Activated naive CD8-positive, alpha-beta T cell (primary cell): Measurements from ENCODE around the gene NUPR1.
"Not testable (repeated sequence)": the region's sequence is repeated elsewhere in the genome, so short reads cannot be mapped to it uniquely, and the experiment has no call there.

Source experiments
- H3K27ac Mint-ChIP-seq: one replicate; pipeline ENCODE4 v1.8.0; 2021; ENCODE audit warnings: mixed read lengths
- H3K27me3 Mint-ChIP-seq: one replicate; pipeline ENCODE4 v1.8.0; 2021; ENCODE audit warnings: mixed read lengths
- H3K36me3 Mint-ChIP-seq: one replicate; pipeline ENCODE4 v1.8.0; 2021; ENCODE audit warnings: mixed read lengths
- H3K4me1 Mint-ChIP-seq: one replicate; pipeline ENCODE4 v1.8.0; 2021; ENCODE audit warnings: low read depth, mixed read lengths
- H3K4me3 Mint-ChIP-seq: one replicate; pipeline ENCODE4 v1.8.0; 2021; ENCODE audit warnings: mild to moderate bottlenecking, mixed read lengths
- H3K9me3 Mint-ChIP-seq: one replicate; pipeline ENCODE4 v1.8.0; 2021; ENCODE audit warnings: low read depth, mixed read lengths

NUPR1 gene, protein sequence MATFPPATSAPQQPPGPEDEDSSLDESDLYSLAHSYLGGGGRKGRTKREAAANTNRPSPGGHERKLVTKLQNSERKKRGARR

DNA sequence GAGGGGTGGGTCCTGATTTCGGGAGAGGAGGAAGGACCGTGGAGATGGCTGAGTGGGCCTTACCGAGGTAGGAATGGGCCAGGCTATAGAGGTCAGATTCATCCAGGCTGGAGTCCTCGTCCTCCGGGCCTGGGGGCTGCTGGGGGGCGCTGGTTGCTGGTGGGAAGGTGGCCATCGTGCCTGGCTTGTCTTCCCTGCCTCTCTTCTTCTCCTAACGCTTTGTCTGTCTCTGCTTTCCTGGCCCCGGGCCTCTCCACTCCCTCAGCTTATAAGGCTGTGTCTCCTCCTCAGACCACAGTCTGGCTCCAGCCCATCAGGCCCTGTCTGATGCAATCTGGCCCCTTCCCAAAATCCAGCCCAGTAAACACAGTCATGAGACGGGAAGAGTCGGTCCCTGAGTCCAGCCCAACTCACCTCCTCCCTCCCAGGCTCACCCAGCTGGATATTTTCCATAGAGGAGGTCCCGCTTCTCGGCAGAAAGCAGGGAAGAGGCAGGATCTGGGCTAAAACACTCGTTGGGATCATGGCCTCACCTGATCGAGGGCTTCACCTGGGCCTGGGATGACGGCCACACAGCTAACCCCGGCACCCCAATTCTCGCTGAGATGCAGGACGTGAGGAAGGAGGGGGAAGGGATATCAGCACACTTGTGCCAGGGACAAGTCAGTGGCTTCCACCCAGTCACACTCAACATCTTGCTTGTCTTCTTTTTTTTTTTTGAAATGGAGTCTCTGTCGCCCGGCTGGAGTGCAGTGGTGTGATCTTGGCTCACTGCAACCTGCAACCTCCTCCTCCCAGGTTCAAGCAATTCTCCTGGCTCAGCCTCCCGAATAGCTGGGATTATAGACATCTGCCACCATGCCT is at the start of gene NUPR1:
Gene NUPR1 (minus strand): TSS at position 242 of the 864 bp plus-strand sequence. CDS start 67 bp downstream, at position 175.
- Mint-ChIP-seq H3K4me3 (no peak within 1 kb of the TSS), H3K36me3 (no peaks in the 10 kb centered on the region), H3K27ac (no peak within 1 kb of the TSS)

DNA sequence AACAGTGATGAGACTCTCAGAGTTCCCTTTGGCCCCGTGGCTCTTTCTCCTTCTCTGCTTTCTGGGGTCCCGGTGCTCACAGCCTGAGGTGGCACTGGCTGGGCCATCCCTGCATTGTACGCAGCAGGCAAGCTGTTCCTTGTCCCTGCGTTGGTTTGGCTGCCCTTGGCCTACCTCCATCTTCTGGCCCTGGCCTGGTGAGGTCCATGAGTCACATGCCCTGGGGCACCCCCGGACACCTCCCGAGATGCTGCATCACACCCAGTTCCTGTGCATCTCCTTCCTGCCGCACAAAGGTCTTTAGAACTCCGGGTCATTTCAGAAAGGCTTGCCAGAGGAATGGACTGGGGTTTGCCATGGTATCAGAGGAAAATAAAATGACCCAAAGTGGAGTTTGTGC is 48.6 kb upstream of the NUPR1 start:
- Mint-ChIP-seq H3K36me3 (no peaks in the 10 kb centered on the region), H3K9me3 (no peaks in the 10 kb centered on the region), H3K4me3 (no peak overlapping the region), H3K27ac (no peak overlapping the region), H3K4me1 (no peaks in the 10 kb centered on the region), H3K27me3 (no peaks in the 10 kb centered on the region)

More for the DNA sequence above, at the start of gene NUPR1:
- Mint-ChIP-seq H3K9me3 (no peaks in the 10 kb centered on the region), H3K27me3 (no peaks in the 10 kb centered on the region), H3K4me1 (peaks cover 28% of the 10 kb centered on the region)

DNA sequence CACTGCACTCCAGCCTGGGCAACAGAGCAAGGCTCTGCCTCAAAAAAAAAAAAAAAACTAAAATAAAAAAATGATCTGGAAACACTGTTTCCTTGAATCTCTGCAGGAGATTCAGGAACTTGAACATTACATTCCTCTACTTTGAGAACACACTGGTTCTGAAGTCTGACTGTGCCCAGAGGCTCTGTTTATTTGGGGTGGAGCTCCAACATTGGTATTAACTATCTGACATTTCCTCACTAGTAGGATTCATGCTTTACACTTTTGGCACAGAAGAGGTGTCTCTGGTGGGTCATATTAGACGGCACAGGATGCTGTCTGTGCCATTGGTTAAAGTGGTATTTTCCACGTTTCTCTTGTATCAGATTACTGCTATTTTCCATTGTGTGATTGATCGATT is 47.7 kb upstream of the NUPR1 start:
- no peak overlapping the region for H3K27ac Mint-ChIP-seq
- H3K4me3 Mint-ChIP-seq: no peak overlapping the region
- no peaks in the 10 kb centered on the region for H3K27me3 Mint-ChIP-seq
- no peaks in the 10 kb centered on the region for H3K4me1 Mint-ChIP-seq
- H3K9me3 Mint-ChIP-seq: no peaks in the 10 kb centered on the region
- H3K36me3 Mint-ChIP-seq: peaks cover 5% of the 10 kb centered on the region

DNA sequence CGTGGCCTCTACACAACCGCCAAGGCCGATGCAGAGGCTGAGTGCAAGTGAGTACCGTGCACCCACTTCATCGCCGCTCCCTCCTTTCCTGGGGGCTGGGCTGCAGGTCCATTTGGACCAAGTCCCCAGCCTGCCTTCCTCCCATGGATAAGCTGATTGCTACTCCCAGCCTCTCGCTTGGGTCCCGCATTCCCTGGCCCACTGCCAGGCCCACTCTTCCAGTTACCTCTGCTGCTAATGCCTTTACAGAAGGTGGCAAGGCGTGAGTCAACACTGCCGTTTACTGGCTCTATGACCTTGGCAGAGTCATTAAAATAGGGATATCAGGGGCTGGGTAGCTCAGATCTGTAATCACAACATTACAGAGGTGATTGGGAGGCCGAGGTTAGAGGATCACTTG is 46.9 kb upstream of the NUPR1 start:
- H3K4me3 Mint-ChIP-seq: no peak overlapping the region
- no peaks in the 10 kb centered on the region for H3K9me3 Mint-ChIP-seq
- H3K4me1 Mint-ChIP-seq: no peaks in the 10 kb centered on the region
- H3K36me3 Mint-ChIP-seq: peaks cover 6% of the 10 kb centered on the region
- no peak overlapping the region for H3K27ac Mint-ChIP-seq
- no peaks in the 10 kb centered on the region for H3K27me3 Mint-ChIP-seq

DNA sequence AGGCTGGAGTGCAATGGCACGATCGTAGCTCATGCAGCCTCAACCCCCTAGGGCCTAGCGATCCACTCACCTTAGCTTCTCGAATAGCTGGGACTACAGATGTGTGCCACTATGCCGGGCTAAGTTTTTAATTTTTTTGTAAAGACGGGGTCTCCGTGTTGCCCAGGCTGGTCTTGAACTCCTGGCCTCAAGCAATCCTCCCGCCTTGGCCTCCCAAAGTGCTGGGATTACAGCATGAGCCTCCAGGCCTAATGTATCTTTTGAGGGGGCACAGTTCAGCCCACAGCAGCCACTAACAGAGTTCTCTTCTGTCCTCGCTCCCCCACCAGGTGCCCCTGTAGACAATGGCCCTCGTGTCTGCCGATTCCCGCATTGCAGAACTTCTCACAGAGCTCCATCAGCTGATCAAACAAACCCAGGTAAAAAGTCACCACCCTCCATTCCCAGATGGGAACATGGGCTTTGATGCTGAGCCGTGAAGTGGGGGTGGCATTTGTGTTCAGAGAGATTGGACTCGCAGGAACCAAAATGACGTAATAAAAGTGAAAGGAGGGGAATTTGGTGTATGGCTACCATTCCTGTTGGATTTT is 42.0 kb upstream of the NUPR1 start:
- no peaks in the 10 kb centered on the region for H3K27me3 Mint-ChIP-seq
- H3K4me3 Mint-ChIP-seq: no peak overlapping the region
- peaks cover 1% of the 10 kb centered on the region for H3K4me1 Mint-ChIP-seq
- H3K36me3 Mint-ChIP-seq: peaks cover 6% of the 10 kb centered on the region
- H3K9me3 Mint-ChIP-seq: no peaks in the 10 kb centered on the region
- H3K27ac Mint-ChIP-seq: no peak overlapping the region

DNA sequence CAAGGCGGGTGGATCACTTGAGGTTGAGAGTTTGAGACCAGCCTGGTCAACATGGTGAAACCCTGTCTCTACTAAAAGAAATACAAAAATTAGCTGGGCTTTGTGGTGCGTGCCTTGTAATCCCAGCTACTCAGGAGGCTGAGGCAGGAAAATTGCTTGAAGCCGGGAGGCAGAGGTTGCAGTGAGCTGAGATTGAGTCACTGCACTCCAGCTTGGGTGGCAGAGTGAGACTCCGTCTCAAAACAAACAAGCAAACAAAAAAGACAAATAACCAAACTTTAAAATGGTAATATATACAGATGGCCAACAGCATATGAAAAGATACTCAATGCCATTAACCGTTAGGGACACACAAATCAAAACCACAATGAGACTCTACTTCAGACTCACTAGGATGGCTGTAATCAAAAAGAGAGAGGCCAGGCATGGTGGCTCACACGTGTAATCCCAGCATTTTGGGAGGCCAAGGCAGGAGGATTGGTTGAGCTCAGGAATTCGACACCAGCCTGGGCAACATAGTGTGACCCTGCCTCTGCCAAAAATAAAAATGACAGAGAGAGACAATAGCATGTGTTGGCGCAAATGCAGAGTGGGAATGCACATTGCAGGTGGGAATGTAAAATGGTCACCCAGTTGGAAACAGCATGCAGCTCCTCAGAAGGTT is 36.8 kb upstream of the NUPR1 start:
- Mint-ChIP-seq H3K4me1 (peaks cover 32% of the 10 kb centered on the region), H3K27ac (no peak overlapping the region), H3K27me3 (no peaks in the 10 kb centered on the region), H3K4me3 (no peak overlapping the region), H3K36me3 (peaks cover 3% of the 10 kb centered on the region), H3K9me3 (no peaks in the 10 kb centered on the region)

DNA sequence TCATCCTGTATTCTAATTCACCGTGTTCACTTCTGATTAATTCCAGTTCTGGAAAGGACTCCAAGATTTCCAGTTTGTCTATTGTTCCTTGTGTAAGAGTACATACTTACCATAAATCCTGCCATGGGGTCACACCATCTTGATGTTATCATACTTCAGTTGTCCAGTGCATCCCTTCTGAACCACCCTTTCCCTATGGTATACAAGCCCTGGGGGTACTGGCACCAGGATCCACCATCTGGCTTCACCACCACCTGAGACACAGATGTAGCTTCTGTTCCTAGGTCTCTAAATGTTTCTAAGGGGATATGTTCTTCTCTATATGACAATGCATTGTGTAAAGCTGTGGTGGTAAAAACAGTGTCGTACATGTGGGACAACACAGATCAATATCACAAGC is 36.2 kb upstream of the NUPR1 start:
- Mint-ChIP-seq H3K4me1 (peaks cover 32% of the 10 kb centered on the region), H3K9me3 (no peaks in the 10 kb centered on the region), H3K4me3 (no peak overlapping the region), H3K27me3 (no peaks in the 10 kb centered on the region), H3K36me3 (peaks cover 3% of the 10 kb centered on the region), H3K27ac (peak overlapping the region; percentile 46)

DNA sequence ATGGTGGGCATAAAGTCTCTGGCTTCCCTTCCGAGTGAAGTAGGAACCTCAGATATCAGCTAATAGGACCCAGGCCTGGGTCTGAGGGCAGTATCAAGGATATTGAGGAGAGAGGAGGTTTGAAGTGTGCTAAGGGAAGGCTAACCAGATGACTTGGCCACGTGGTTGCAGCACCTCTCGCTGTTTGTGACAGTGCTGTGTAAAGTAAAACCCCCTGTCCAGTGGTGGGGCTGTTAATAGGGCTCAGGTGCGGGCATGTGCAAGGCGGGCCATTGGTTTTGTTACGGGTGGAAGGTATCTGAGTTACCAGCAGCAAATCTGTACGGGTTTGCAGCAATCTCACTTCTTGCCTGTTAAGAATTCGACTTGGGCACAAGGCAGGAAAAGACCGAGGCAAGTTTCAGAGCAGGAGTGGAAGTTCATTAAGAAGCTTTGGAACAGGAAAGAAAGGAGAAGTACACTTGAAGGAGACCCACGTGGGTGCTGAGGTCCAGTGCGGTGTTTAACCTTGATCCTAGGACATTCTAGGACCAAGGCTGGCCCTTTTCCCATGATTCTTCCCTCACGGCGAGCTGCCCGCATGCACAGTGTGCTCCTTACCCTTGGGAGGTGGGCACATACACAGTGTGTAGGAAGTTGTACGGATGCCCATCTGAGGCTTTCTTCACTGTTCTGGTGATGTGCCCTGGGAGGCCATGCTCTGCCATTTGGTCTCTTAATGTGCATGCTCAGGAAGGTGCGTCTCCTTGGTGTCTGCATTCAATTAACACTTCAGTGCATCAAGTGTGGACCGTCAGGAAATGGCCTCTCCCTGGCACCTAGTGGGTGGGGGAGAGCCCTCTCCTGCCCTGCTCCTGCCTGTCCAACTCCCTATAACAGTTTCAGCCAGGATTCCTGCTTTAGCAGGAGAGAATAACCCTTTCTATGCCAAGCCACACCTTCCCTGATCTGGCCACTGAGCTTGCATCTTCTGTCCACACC is 35.3 kb upstream of the NUPR1 start:
- Mint-ChIP-seq H3K27ac (peak overlapping the region; percentile 46), H3K36me3 (peaks cover 3% of the 10 kb centered on the region), H3K4me1 (peaks cover 35% of the 10 kb centered on the region), H3K9me3 (no peaks in the 10 kb centered on the region), H3K4me3 (no peak overlapping the region), H3K27me3 (no peaks in the 10 kb centered on the region)

DNA sequence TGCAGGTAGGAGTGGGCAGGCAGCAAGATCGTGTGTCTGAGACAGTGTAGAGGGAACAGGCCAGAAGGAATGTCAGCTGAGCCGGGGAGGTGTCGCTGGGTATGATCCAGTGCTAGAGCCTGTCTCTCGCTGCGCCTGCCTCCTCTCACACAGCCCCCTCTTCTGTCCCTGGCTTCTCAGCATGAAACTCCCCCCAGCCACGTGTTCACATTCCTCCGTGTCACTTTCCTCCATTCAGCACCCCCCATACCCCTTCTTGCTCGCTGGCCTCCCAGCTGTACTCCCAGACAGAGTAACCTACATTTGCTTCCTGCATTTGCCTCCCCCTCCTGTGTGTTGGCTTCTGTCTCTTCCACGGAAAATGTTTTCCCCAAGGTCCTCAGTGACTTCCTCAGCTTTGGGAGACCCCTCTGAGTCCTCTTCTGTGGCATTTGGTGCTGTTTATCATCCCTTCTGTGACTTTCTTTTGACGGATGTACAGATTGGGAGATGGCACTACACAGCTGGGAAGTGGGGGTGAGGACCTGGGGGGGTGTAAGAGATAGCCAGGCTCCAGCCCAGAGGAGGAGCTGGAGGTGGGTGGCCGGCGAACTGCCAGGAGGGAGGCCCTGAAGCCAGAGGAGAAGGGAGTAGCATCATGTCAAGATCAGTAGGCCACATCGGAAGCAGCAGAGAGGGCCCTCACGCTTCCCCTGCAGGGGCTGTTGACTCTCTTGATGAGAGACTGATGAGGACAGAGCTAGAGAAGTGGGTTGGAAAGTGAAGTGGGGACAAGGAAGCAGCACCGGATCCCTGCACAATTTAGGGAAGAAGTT is 34.1 kb upstream of the NUPR1 start:
- peaks cover 3% of the 10 kb centered on the region for H3K36me3 Mint-ChIP-seq
- H3K27me3 Mint-ChIP-seq: no peaks in the 10 kb centered on the region
- no peak overlapping the region for H3K4me3 Mint-ChIP-seq
- peaks cover 37% of the 10 kb centered on the region for H3K4me1 Mint-ChIP-seq
- H3K27ac Mint-ChIP-seq: no peak overlapping the region
- no peaks in the 10 kb centered on the region for H3K9me3 Mint-ChIP-seq

DNA sequence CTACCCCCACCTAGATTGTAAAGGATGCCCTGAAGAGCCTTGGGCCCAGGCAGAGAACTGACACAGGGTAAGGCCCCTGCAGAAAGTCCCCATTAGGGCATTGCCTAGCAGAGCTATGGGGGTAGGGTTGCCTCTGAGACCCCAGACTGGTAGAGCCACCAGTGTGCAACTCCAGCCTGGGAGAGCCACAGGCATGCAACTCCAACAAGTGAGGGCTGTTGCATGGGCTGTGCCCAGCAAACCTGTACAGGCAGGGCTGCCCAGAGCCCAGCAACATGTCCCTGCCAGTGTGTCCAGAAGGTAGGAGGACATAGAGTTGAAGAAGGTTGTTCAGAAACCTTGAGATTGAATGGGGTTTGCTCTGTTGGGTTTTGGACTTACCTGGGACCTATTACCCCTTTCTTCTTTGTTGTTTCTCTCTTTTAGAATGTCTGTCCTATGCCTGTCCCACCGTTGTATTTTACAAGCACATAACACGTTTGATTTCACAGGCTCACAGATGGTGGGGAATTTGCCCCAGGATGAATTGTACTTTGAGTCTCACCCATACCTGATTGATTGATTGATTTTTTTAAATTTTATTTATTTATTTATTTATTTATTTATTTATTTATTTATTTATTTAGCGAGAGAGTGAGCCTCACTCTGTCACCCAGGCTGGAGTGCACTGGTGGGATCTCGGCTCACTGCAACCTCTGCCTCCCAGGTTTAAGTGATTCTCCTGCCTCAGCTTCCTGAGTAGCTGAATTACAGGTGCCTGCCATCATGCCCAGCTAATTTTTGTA is 31.4 kb upstream of the NUPR1 start:
- no peak overlapping the region for H3K27ac Mint-ChIP-seq
- H3K4me3 Mint-ChIP-seq: no peak overlapping the region
- H3K4me1 Mint-ChIP-seq: peaks cover 43% of the 10 kb centered on the region
- peaks cover 3% of the 10 kb centered on the region for H3K9me3 Mint-ChIP-seq
- no peaks in the 10 kb centered on the region for H3K27me3 Mint-ChIP-seq
- peaks cover 16% of the 10 kb centered on the region for H3K36me3 Mint-ChIP-seq

DNA sequence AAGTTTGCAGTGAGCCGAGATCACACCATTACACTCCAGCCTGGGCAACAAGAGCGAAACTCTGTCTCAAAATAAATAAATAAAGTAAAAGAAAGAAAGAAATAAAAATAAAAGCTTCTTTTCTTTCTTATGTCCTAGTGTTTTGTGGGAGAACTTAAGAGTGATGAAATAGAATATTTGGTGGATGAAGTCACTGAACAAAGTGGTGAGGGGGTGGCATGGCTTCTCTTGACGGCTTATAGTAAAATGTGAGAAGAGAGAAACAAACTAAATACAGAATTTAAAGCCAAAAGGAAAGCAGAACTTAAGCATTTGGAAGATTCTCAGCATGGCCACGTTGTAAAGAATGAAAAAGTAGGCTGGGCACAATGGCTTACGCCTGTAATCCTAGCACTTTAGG is 30.2 kb upstream of the NUPR1 start:
- H3K9me3 Mint-ChIP-seq: peaks cover 3% of the 10 kb centered on the region
- H3K4me3 Mint-ChIP-seq: no peak overlapping the region
- no peaks in the 10 kb centered on the region for H3K27me3 Mint-ChIP-seq
- H3K36me3 Mint-ChIP-seq: peaks cover 17% of the 10 kb centered on the region
- H3K27ac Mint-ChIP-seq: no peak overlapping the region
- peaks cover 36% of the 10 kb centered on the region for H3K4me1 Mint-ChIP-seq

DNA sequence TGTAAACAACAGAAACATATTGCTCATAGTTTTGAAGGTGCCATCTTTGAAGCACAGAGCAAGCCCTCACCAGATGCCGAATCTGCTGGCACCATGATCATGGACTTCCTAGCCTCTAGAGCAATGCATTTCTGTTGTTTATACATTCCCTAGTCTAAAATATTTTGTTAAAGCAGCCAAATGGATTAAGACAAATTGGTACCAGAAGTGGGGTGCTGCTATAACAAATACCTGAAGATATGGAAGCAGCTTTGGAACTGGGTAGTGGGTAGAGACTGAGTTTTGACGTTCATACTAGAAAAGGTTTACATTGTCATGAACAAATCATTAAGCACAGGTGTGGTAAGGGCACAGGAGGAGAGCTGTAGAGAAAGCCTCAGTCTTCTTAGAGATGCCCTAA is 28.5 kb upstream of the NUPR1 start:
- H3K36me3 Mint-ChIP-seq: peaks cover 17% of the 10 kb centered on the region
- H3K27me3 Mint-ChIP-seq: no peaks in the 10 kb centered on the region
- peaks cover 3% of the 10 kb centered on the region for H3K9me3 Mint-ChIP-seq
- H3K4me1 Mint-ChIP-seq: peaks cover 31% of the 10 kb centered on the region
- H3K4me3 Mint-ChIP-seq: no peak overlapping the region
- H3K27ac Mint-ChIP-seq: no peak overlapping the region

DNA sequence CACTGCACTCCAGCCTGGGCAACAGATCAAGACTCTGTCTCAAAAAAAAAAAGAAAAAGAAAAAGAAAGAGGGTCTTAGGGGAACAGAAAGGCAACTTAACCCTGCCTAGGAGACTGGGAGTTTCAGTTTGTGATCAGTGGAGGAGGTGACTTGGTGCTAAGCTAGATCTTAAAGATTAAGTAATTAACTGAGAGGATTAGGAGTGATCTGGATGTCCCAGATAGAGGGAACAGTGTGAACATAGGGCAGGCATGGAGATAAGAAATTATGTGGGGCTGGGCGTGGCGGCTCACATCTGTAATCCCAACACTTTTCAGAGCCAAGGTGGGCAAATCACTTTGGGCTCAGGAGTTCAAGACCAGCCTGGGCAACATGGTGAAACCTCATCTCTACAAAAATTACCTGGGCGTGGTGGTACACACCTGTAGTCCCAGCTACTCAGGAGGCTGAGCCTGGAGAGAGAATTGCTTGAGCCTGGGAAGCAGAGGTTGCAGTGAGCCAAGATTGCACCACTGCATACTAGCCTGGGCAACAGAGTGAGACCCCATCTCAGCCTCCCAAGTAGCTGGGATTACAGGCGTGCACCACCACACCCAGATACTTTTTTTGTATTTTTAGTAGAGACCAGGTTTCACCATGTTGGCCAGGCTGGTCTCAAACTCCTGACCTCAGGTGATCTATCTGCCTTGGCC is 27.6 kb upstream of the NUPR1 start:
- peaks cover 17% of the 10 kb centered on the region for H3K36me3 Mint-ChIP-seq
- not testable (repeated sequence) for H3K9me3 Mint-ChIP-seq, H3K27me3 Mint-ChIP-seq, H3K4me3 Mint-ChIP-seq, H3K27ac Mint-ChIP-seq
- H3K4me1 Mint-ChIP-seq: peaks cover 37% of the 10 kb centered on the region
